K562 (cell line): ENCODE data around the gene SIDT2. TPM values are rescaled to one million over a fixed set of nuclear protein-coding genes. Genes with fewer than 3 reads are reported as not detected.
A peak's percentile ranks its signal among the peaks of the same experiment; 100 is the strongest.

Experiments used
- ARID1B ChIP-seq: fragments of 450-650 bp; IDR thresholded peaks from 2 replicates; pipeline ENCODE4 v1.6.1; 2016; ENCODE audit warnings: antibody characterized with exemption, mild to moderate bottlenecking, inconsistent platforms
- CBX8 ChIP-seq: fragments of 200-600 bp; sonication (generic); IDR thresholded peaks from 2 replicates; pipeline ENCODE4 v1.6.1; 2012; ENCODE audit warnings: borderline replicate concordance, mixed run types, low read depth, mild to moderate bottlenecking, moderate library complexity, mixed read lengths, low read length, control low read depth, inconsistent platforms; ENCODE audit not compliant: poor library complexity, severe bottlenecking; ENCODE audit errors: extremely low read depth
- CHAMP1 ChIP-seq: fragments of 450-650 bp; IDR thresholded peaks from 2 replicates; pipeline ENCODE4 v1.6.1; 2016; ENCODE audit warnings: mild to moderate bottlenecking
- ELF4 ChIP-seq: fragments of 450-650 bp; formaldehyde crosslinking; IDR thresholded peaks from 2 replicates; pipeline ENCODE4 v1.4.0; 2022; ENCODE audit warnings: missing genetic modification characterization
- EP300 ChIP-seq: IDR thresholded peaks from 2 replicates; pipeline ENCODE4 v1.6.1; 2012; ENCODE audit warnings: low read length, improper control_type of control experiment
- ESRRA ChIP-seq: fragments of 450-650 bp; IDR thresholded peaks from 2 replicates; pipeline ENCODE4 v1.6.1; 2014; ENCODE audit warnings: low read depth, mild to moderate bottlenecking, moderate library complexity, borderline replicate concordance
- HDGF ChIP-seq: fragments of 450-650 bp; IDR thresholded peaks from 2 replicates; pipeline ENCODE4 v1.6.1; 2016
- HLTF ChIP-seq: fragments of 450-650 bp; IDR thresholded peaks from 2 replicates; pipeline ENCODE4 v1.6.1; 2016
- ID3 ChIP-seq, 2 experiments: fragments of 250-450 bp in 1 of 2; fragments of 450-650 bp in 1 of 2; sonication (Bioruptor Pico) in 1 of 2; IDR thresholded peaks; 2 replicates each; pipeline versions ENCODE4 v1.6.1 to v1.8.0; 2016 to 2021; ENCODE audit warnings: mild to moderate bottlenecking in 2 of 2, moderate library complexity in 2 of 2, missing compliant biosample characterization in 1 of 2, missing genetic modification characterization in 1 of 2
- ILF3 ChIP-seq: fragments of 450-650 bp; IDR thresholded peaks from 2 replicates; pipeline ENCODE4 v1.6.1; 2018; ENCODE audit warnings: antibody characterized with exemption, mild to moderate bottlenecking, moderate library complexity, borderline replicate concordance
- KDM1A ChIP-seq, 2 experiments: fragments of 450-650 bp; IDR thresholded peaks; 2 replicates each; pipeline ENCODE4 v1.6.1; 2016; ENCODE audit warnings: mild to moderate bottlenecking in 2 of 2
- MAFK ChIP-seq: IDR thresholded peaks from 2 replicates; pipeline ENCODE4 v1.6.1; 2011; ENCODE audit warnings: low read length, improper control_type of control experiment
- MTF1 ChIP-seq: fragments of 250-450 bp; sonication (Bioruptor Pico); IDR thresholded peaks from 2 replicates; pipeline ENCODE4 v1.9.0; 2021; ENCODE audit warnings: moderate library complexity, mild to moderate bottlenecking, inconsistent platforms, borderline replicate concordance
- PBX2 ChIP-seq, 2 experiments: IDR thresholded peaks in 1 of 2; conservative IDR thresholded peaks in 1 of 2; 2 replicates each; pipeline ENCODE4 v1.6.1; 2016; ENCODE audit warnings: low read depth in 2 of 2, mild to moderate bottlenecking in 1 of 2, missing compliant biosample characterization in 1 of 2, missing genetic modification characterization in 1 of 2, moderate library complexity in 1 of 2
- PRMT5 ChIP-seq: sonication (generic); formaldehyde crosslinking; IDR thresholded peaks from 2 replicates; pipeline ENCODE4 v1.5.0; 2020; ENCODE audit warnings: missing genetic modification reagents
- PYGO2 ChIP-seq: fragments of 450-650 bp; IDR thresholded peaks from 2 replicates; pipeline ENCODE4 v1.6.1; 2016; ENCODE audit warnings: mild to moderate bottlenecking, missing genetic modification characterization, moderate library complexity, missing compliant biosample characterization
- RNF2 ChIP-seq: sonication (generic); IDR thresholded peaks from 2 replicates; pipeline ENCODE4 v1.6.1; 2016
- STAT5B ChIP-seq: fragments of 250-450 bp; sonication (Bioruptor Pico); IDR thresholded peaks from 2 replicates; pipeline ENCODE4 v1.8.0; 2021; ENCODE audit warnings: mild to moderate bottlenecking, inconsistent platforms
- THAP7 ChIP-seq: fragments of 250-450 bp; sonication (Bioruptor Pico); IDR thresholded peaks from 2 replicates; pipeline ENCODE4 v1.5.0; 2021
- TRIM24 ChIP-seq, 2 experiments: fragments of 450-650 bp; IDR thresholded peaks; 2 replicates each; pipeline ENCODE4 v1.6.1; 2016
- ZKSCAN8 ChIP-seq: fragments of 200-800 bp; sonication (Bioruptor generic); IDR thresholded peaks from 2 replicates; pipeline ENCODE4 v1.6.1; 2016; ENCODE audit warnings: missing genetic modification characterization, missing compliant biosample characterization
- ZNF41 ChIP-seq: fragments of 250-450 bp; sonication (Bioruptor Pico); conservative IDR thresholded peaks from 2 replicates; pipeline ENCODE4 v1.4.0; 2020; ENCODE audit warnings: mild to moderate bottlenecking
- ZNF644 ChIP-seq: fragments of 200-800 bp; sonication (Bioruptor generic); IDR thresholded peaks from 2 replicates; pipeline ENCODE4 v1.6.1; 2016; ENCODE audit warnings: low read depth, missing genetic modification characterization, missing compliant biosample characterization
- polyA plus RNA-seq, 8 experiments: library from polyadenylated mRNA; depleted of rRNA in 4 of 8; stranded (reverse) in 5 of 8; unstranded in 3 of 8; fragments of >200 nt; fragmentation: Nextera tagmentation in 2 of 8; fragmentation: Illumina TruSeq in 1 of 8; extraction: Ambion mirVana in 2 of 8; extraction: Trizol in 1 of 8; gene quantifications; 2 replicates each; pipeline versions ENCODE4 v1.2.1 to v1.2.3, GENCODE V29; 2011 to 2014; ENCODE audit warnings: inconsistent platforms in 1 of 8, missing spikeins in 1 of 8
- total RNA-seq, 7 experiments: library from RNA; depleted of rRNA in 6 of 7; stranded (reverse); fragments of >200 nt in 6 of 7; fragmentation: Illumina TruSeq in 2 of 7; extraction: Trizol in 2 of 7; gene quantifications; 2 replicates each; pipeline versions ENCODE4 v1.2.1 to v1.2.3, GENCODE V29; 2011 to 2021; ENCODE audit warnings: low replicate concordance in 1 of 7

Gene SIDT2
- total and polyA plus RNA-seq, 9 of the 15 experiments (the other 6 are each of a cell fraction or from before 2014, with no cell fraction given): 2.4 to 20.2 (median 6.5) TPM

- TF ChIP-seq PYGO2 (tag) (no peak), KDM1A (IDR thresholded peaks at IDR 0.05) (peak; percentile 20 to 44; a peak in 3 of 4 replicates), TRIM24 (IDR thresholded peaks at IDR 0.05) (peak; percentile 43; a peak in 2 of 4 replicates), PBX2 (CRISPR knock-in tag; IDR thresholded peaks at IDR 0.05; ENCODE audit: low read depth) (no peak), PBX2 (tag; conservative IDR thresholded peaks at IDR 0.05; ENCODE audit: low read depth) (peak; percentile 43), HDGF (0 out of 2 replicates have a peak, but pooled peaks have one; percentile 13), HLTF (no peak), CBX8 (no peak), STAT5B (CRISPR knock-in tag) (no peak), THAP7 (CRISPR knock-in tag) (no peak), ID3 (CRISPR knock-in tag; IDR thresholded peaks at IDR 0.05) (no peak), ID3 (tag; IDR thresholded peaks at IDR 0.05) (0 out of 2 replicates have a peak, but pooled peaks have one; percentile 32), ARID1B (peak; percentile 72), CHAMP1 (no peak), ZKSCAN8 (CRISPR knock-in tag) (no peak), ZNF41 (CRISPR knock-in tag) (no peak), MAFK (no peak), EP300 (peak; percentile 67; the same call in 1 of the 2 replicates), ESRRA (no peak), PRMT5 (CRISPR knock-in tag) (no peak), RNF2 (peak; percentile 40; the same call in 1 of the 2 replicates), ILF3 (0 out of 2 replicates have a peak, but pooled peaks have one; percentile 42), MTF1 (CRISPR knock-in tag) (no peak), ELF4 (CRISPR knock-in tag) (no peak), ZNF644 (no peak)
These were observed 7.0 kb upstream of the SIDT2 start (continued) for GRCh38 chr11:117171404-117172061.
